Measurements from ENCODE around the gene IL4R. TPM values are rescaled to one million over a fixed set of nuclear protein-coding genes. Genes with fewer than 3 reads are reported as not detected.
"Not testable (repeated sequence)": the region's sequence is repeated elsewhere in the genome, so short reads cannot be mapped to it uniquely, and the experiment has no call there.

The IL4R gene
- total RNA-seq, result 100 to 1,000 TPM; 313 to 348 TPM

DNA sequence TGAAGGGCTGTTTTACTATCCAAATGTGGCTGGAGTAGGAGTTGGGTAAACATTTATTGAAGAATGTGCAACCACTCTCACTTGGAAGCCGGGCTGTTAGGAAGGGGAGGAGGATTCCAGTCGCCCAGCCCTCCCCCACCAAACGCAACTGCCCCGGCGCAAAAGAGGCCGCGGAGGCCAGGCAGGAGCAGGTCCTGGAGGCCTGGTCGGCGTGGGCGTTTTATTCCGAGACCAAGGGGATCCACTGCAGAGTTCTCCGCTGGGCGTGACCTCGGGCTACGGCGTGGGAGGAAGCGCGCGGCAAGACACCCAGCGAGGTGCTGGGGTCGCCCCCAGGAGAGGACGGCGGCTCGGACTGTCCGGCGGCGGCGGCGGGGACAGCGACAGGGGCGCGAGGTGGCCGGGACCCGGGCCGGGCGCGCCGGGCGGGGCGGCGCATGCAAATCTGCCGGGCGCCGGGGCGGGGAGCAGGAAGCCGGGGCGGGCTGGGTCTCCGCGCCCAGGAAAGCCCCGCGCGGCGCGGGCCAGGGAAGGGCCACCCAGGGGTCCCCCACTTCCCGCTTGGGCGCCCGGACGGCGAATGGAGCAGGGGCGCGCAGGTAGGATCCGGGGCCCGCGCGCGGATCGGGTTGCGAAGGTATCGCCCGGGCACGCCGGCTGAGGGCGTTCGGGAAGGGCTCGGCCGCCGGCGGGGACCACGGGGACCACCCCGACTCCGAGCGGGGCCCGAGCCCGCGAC is at the start of gene IL4R:
IL4R (plus strand) TSS at position 553 of the 739 bp plus-strand sequence. CDS start 26,230 bp downstream, outside the sequence.
- ATAC-seq (replicated peaks in 1 of 2) (peak; percentile 14 to 25), DNase-seq (peak; percentile 80 to 83)
- peak within 1 kb of the TSS; percentile 97 to 99 for H3K4me3 Mint-ChIP-seq
- peaks cover 29% of the 10 kb centered on the region in 2 donors for H3K36me3 Mint-ChIP-seq (ENCODE audit: insufficient read depth in 2 of 2)
- H3K27me3 Mint-ChIP-seq (ENCODE audit: low read depth), result no peaks in the 10 kb centered on the region
- H3K27ac Mint-ChIP-seq, result peak within 1 kb of the TSS; percentile 99
- H3K4me1 Mint-ChIP-seq (ENCODE audit: low read depth), result peaks cover 57% of the 10 kb centered on the region
- no peaks in the 10 kb centered on the region for H3K9me3 Mint-ChIP-seq

GRCh38 chr16:27264151-27264550 is 49.6 kb upstream of the IL4R start:
- Mint-ChIP-seq H3K36me3 (ENCODE audit: insufficient read depth in 2 of 2) (peaks cover 16 to 26% of the 10 kb centered on the region in 2 donors), H3K9me3 (no peaks in the 10 kb centered on the region), H3K4me1 (ENCODE audit: low read depth) (peaks cover 77% of the 10 kb centered on the region), H3K4me3 (peak overlapping the region in 1 of 2 donors; percentile 58), H3K27me3 (ENCODE audit: low read depth) (no peaks in the 10 kb centered on the region), H3K27ac (peak overlapping the region; percentile 68)
- DNase-seq (no peak), ATAC-seq (replicated peaks in 1 of 2) (no peak)

- Mint-ChIP-seq H3K4me3 (peak overlapping the region; percentile 33 to 59), H3K27ac (peak overlapping the region; percentile 74), H3K4me1 (ENCODE audit: low read depth) (peaks cover 83% of the 10 kb centered on the region), H3K9me3 (no peaks in the 10 kb centered on the region), H3K27me3 (ENCODE audit: low read depth) (no peaks in the 10 kb centered on the region), H3K36me3 (ENCODE audit: insufficient read depth in 2 of 2) (peaks cover 15 to 22% of the 10 kb centered on the region in 2 donors)
- no peak for ATAC-seq (replicated peaks in 1 of 2)
- no peak for DNase-seq
Measured at GRCh38 chr16:27265982-27266381, 47.8 kb upstream of the IL4R start.

GRCh38 chr16:27267037-27267677 is 46.6 kb upstream of the IL4R start:
- DNase-seq, result no peak
- ATAC-seq (replicated peaks in 1 of 2), result no peak
- H3K4me3 Mint-ChIP-seq, result peak overlapping the region; percentile 96 to 97
- H3K9me3 Mint-ChIP-seq, result peaks cover 1 to 2% of the 10 kb centered on the region in 2 donors
- peaks cover 17 to 30% of the 10 kb centered on the region in 2 donors for H3K36me3 Mint-ChIP-seq (ENCODE audit: insufficient read depth in 2 of 2)
- no peaks in the 10 kb centered on the region for H3K27me3 Mint-ChIP-seq (ENCODE audit: low read depth)
- H3K4me1 Mint-ChIP-seq (ENCODE audit: low read depth), result peaks cover 86% of the 10 kb centered on the region
- H3K27ac Mint-ChIP-seq, result peak overlapping the region; percentile 69

- peak; percentile 90 to 96 for ATAC-seq (replicated peaks in 1 of 2)
- no peaks in the 10 kb centered on the region for H3K27me3 Mint-ChIP-seq (ENCODE audit: low read depth)
- H3K9me3 Mint-ChIP-seq, result peaks cover 2% of the 10 kb centered on the region in 2 donors
- H3K4me3 Mint-ChIP-seq, result peak within 1 kb of the TSS; percentile 96 to 97
- H3K4me1 Mint-ChIP-seq (ENCODE audit: low read depth), result peaks cover 86% of the 10 kb centered on the region
- H3K27ac Mint-ChIP-seq, result peak within 1 kb of the TSS; percentile 95
- peaks cover 12 to 26% of the 10 kb centered on the region in 2 donors for H3K36me3 Mint-ChIP-seq (ENCODE audit: insufficient read depth in 2 of 2)
- DNase-seq, result peak; percentile 98 to 99
Measured at GRCh38 chr16:27268376-27269299, 45.1 kb upstream of the IL4R start, which contains the start of gene NSMCE1. TSS of gene NSMCE1 (minus strand) at chr16:27268772. CDS start at chr16:27257570, 11,202 bp downstream.

GRCh38 chr16:27269300-27270150 is 44.2 kb upstream of the IL4R start:
- DNase-seq (no peak), ATAC-seq (replicated peaks in 1 of 2) (no peak)
- Mint-ChIP-seq H3K4me1 (ENCODE audit: low read depth) (peaks cover 86% of the 10 kb centered on the region), H3K36me3 (ENCODE audit: insufficient read depth in 2 of 2) (peaks cover 12 to 26% of the 10 kb centered on the region in 2 donors), H3K27ac (peak overlapping the region; percentile 95), H3K9me3 (peaks cover 2% of the 10 kb centered on the region in 2 donors), H3K27me3 (ENCODE audit: low read depth) (no peaks in the 10 kb centered on the region), H3K4me3 (peak overlapping the region; percentile 96 to 97)

- ATAC-seq (replicated peaks in 1 of 2), result peak in 1 of 2 donors; percentile 42
- Mint-ChIP-seq H3K4me3 (peak overlapping the region; percentile 96 to 97), H3K27ac (peak overlapping the region; percentile 95), H3K4me1 (ENCODE audit: low read depth) (peaks cover 82% of the 10 kb centered on the region), H3K36me3 (ENCODE audit: insufficient read depth in 2 of 2) (peaks cover 12 to 26% of the 10 kb centered on the region in 2 donors), H3K27me3 (ENCODE audit: low read depth) (no peaks in the 10 kb centered on the region), H3K9me3 (peaks cover 2% of the 10 kb centered on the region in 2 donors)
- peak in 1 of 2 donors; percentile 44 for DNase-seq
Measured at GRCh38 chr16:27270349-27270748, 43.4 kb upstream of the IL4R start.

DNA sequence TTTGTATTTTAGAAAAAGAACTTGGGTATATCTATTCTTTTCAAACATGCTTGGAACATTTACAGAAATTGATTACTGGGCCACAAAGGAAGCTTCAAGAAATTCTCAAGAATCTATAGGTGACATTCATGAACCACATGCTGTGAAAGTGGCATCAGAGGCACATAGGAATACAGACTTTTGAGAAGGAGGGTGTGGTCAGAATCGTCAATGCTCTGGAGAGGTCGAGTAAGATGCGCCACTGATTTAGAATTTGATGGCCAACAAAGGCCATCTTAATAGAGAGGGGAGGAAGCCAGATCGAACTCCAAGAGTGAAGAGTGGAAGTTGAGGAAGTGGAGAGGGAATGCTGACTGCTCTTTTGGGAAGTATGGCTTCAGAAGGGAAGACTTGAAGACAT is 41.7 kb upstream of the IL4R start:
- Mint-ChIP-seq H3K27ac (peak overlapping the region; percentile 92), H3K36me3 (ENCODE audit: insufficient read depth in 2 of 2) (peaks cover 8 to 18% of the 10 kb centered on the region in 2 donors), H3K4me1 (ENCODE audit: low read depth) (peaks cover 88% of the 10 kb centered on the region), H3K27me3 (ENCODE audit: low read depth) (no peaks in the 10 kb centered on the region), H3K9me3 (peaks cover 2% of the 10 kb centered on the region in 2 donors), H3K4me3 (peak overlapping the region; percentile 58 to 96)
- DNase-seq, result no peak
- ATAC-seq (replicated peaks in 1 of 2), result no peak

DNA sequence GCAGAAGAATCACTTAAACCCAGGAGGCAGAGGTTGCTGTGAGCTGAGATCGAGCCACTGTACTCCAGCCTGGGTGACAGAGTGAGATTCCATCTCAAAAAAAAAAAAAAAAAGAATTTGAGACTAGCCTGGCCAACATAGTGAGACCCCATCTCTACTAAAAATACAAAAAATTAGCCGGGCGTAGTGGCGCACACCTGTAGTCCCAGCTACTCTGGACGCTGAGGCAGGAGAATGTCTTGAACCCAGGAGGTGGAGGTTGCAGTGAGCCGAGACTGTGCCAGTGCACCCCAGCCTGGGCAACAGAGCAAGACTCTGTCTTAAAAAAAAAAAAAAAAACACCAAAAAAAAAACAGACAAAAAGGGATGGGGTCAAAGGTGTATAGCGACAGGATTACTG is 41.1 kb upstream of the IL4R start:
- Mint-ChIP-seq H3K36me3 (ENCODE audit: insufficient read depth in 2 of 2) (peaks cover 8 to 18% of the 10 kb centered on the region in 2 donors), H3K4me3 (peak overlapping the region; percentile 72 to 85), H3K27ac (peak overlapping the region; percentile 97), H3K4me1 (ENCODE audit: low read depth) (peaks cover 84% of the 10 kb centered on the region)
- not testable (repeated sequence) for ATAC-seq (replicated peaks in 1 of 2); H3K27me3 Mint-ChIP-seq (ENCODE audit: low read depth); DNase-seq; H3K9me3 Mint-ChIP-seq

GRCh38 chr16:27273330-27273669 is 40.5 kb upstream of the IL4R start:
- Mint-ChIP-seq H3K27ac (peak overlapping the region; percentile 97), H3K4me1 (ENCODE audit: low read depth) (peaks cover 83% of the 10 kb centered on the region), H3K4me3 (peak overlapping the region; percentile 72 to 85), H3K27me3 (ENCODE audit: low read depth) (no peaks in the 10 kb centered on the region), H3K9me3 (peaks cover 2% of the 10 kb centered on the region in 2 donors), H3K36me3 (ENCODE audit: insufficient read depth in 2 of 2) (peaks cover 8 to 18% of the 10 kb centered on the region in 2 donors)
- ATAC-seq (replicated peaks in 1 of 2), result no peak
- no peak for DNase-seq

DNA sequence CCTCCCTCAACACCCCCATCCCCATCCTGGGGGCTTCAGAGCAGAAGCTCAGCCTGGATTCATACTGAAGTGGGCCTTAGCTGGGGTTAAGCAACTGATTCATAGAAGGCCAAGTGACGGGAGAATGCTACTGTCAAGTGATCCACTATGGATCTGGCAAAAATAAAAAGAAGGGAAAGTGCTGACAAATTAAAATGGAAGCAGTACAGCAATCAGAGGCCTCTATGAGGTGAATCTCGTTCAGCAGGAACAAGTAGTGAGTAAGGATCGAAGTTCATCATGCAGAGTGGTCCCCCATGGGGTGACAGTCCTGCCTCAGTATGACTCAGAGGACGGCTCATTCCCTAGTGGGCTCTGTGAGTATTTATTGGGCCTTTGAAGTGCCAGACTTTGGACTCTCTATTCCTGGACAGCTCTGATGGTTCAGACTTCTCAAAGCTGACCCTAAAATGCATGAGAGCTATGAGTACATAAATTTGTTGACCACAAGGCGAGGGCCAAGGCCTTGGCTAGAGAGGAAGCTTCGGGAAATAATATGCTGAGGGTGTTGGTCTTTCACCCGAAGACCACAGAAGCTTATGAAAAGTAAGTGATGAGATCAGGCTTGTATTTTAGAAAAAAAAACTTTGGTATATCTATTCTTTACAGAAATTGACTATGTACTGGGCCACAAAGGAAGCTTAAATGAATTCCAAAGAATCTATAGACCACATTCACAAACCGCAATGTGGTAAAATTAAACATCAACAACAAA is 39.9 kb upstream of the IL4R start:
- peak; percentile 87 to 91 for ATAC-seq (replicated peaks in 1 of 2)
- Mint-ChIP-seq H3K27ac (peak overlapping the region; percentile 97), H3K4me3 (peak overlapping the region; percentile 72 to 85), H3K9me3 (peaks cover 2% of the 10 kb centered on the region in 2 donors), H3K36me3 (ENCODE audit: insufficient read depth in 2 of 2) (peaks cover 7 to 15% of the 10 kb centered on the region in 2 donors), H3K4me1 (ENCODE audit: low read depth) (peaks cover 83% of the 10 kb centered on the region), H3K27me3 (ENCODE audit: low read depth) (no peaks in the 10 kb centered on the region)
- peak; percentile 63 to 78 for DNase-seq
